Osteoblast (primary cell): ENCODE measurements around the gene ZFHX3. TPM values are rescaled to one million over a fixed set of nuclear protein-coding genes. Genes with fewer than 3 reads are reported as not detected.
A peak's percentile ranks its signal among the peaks of the same experiment; 100 is the strongest.

ENCODE experiments used
- DNase-seq: peaks from one replicate; pipeline ENCODE4 v3.0.0; 2011; ENCODE audit warnings: low spot score, mixed read lengths; ENCODE audit not compliant: insufficient read length; ENCODE audit errors: missing footprints
- H2AFZ ChIP-seq: 2 replicates; pipeline ENCODE4 v1.6.0; 2011; ENCODE audit warnings: mild to moderate bottlenecking, low read length
- H3K27ac ChIP-seq: 2 replicates; pipeline ENCODE4 v1.5.1; 2011; ENCODE audit warnings: mild to moderate bottlenecking, low read depth, low read length, moderate library complexity
- H3K27me3 ChIP-seq: 2 replicates; pipeline ENCODE4 v1.6.0; 2012; ENCODE audit warnings: mild to moderate bottlenecking, control low read depth, inconsistent platforms, low read length, moderate library complexity; ENCODE audit not compliant: insufficient read depth
- H3K36me3 ChIP-seq: 2 replicates; pipeline ENCODE4 v1.5.1; 2011; ENCODE audit warnings: mild to moderate bottlenecking, low read length, control low read depth, moderate library complexity; ENCODE audit not compliant: insufficient read depth
- H3K4me1 ChIP-seq: 2 replicates; pipeline ENCODE4 v1.5.1; 2011; ENCODE audit warnings: mild to moderate bottlenecking, low read length, control low read depth, moderate library complexity; ENCODE audit not compliant: insufficient read depth
- H3K4me2 ChIP-seq: 2 replicates; pipeline ENCODE4 v1.6.0; 2011; ENCODE audit warnings: mild to moderate bottlenecking, low read length; ENCODE audit not compliant: insufficient read depth
- H3K4me3 ChIP-seq: fragments of 200-600 bp; sonication (generic); 3 replicates; pipeline ENCODE4 v1.5.1; 2012; ENCODE audit warnings: mild to moderate bottlenecking, low read length, inconsistent platforms; ENCODE audit not compliant: insufficient read depth
- H3K79me2 ChIP-seq: 2 replicates; pipeline ENCODE4 v1.6.0; 2012; ENCODE audit warnings: mild to moderate bottlenecking, low read length, control low read depth, inconsistent platforms; ENCODE audit not compliant: insufficient read depth
- H3K9me3 ChIP-seq: 2 replicates; pipeline ENCODE4 v1.5.1; 2011; ENCODE audit warnings: low read depth, low read length, control low read depth
- H4K20me1 ChIP-seq: 2 replicates; pipeline ENCODE4 v1.6.0; 2012; ENCODE audit warnings: mild to moderate bottlenecking, low read length, control low read depth; ENCODE audit not compliant: insufficient read depth
- CTCF ChIP-seq: IDR thresholded peaks from 2 replicates; pipeline ENCODE4 v1.5.1; 2011; ENCODE audit warnings: mild to moderate bottlenecking, low read depth, low read length, moderate library complexity; ENCODE audit errors: extremely low read depth
- total RNA-seq: library from RNA; depleted of rRNA; stranded (reverse); fragments of >200 nt; gene quantifications from 2 replicates; pipeline ENCODE4 v1.2.3, GENCODE V29; 2012

Gene ZFHX3
- total RNA-seq, 1 donor: 14.5 TPM

- TF ChIP-seq CTCF: no peak
- Histone ChIP-seq H3K4me3 (no peak overlapping the region), H3K9me3 (no peaks in the 10 kb centered on the region), H3K27me3 (no peaks in the 10 kb centered on the region), H3K79me2 (peaks cover 99% of the 10 kb centered on the region), H3K4me2 (no peak overlapping the region), H3K27ac (no peak overlapping the region), H4K20me1 (peaks cover 70% of the 10 kb centered on the region), H3K4me1 (peaks cover 10% of the 10 kb centered on the region), H2AFZ (no peak overlapping the region), H3K36me3 (no peaks in the 10 kb centered on the region)
- DNase-seq: no peak
Measured at GRCh38 chr16:73028263-73028662, 19.7 kb downstream of the ZFHX3 start.

GRCh38 chr16:73027685-73028111, 20.2 kb downstream of the ZFHX3 start:
- H3K4me3 ChIP-seq: no peak overlapping the region
- peaks cover 65% of the 10 kb centered on the region for H4K20me1 ChIP-seq
- peaks cover 98% of the 10 kb centered on the region for H3K79me2 ChIP-seq
- DNase-seq: no peak
- no peak for TF ChIP-seq CTCF
- H3K4me1 ChIP-seq: peaks cover 10% of the 10 kb centered on the region
- no peak overlapping the region for H3K27ac ChIP-seq
- H3K27me3 ChIP-seq: no peaks in the 10 kb centered on the region
- H2AFZ ChIP-seq: no peak overlapping the region
- no peaks in the 10 kb centered on the region for H3K9me3 ChIP-seq
- H3K36me3 ChIP-seq: no peaks in the 10 kb centered on the region
- H3K4me2 ChIP-seq: no peak overlapping the region

GRCh38 chr16:73026754-73027684, 20.9 kb downstream of the ZFHX3 start:
- Histone ChIP-seq H3K9me3 (no peaks in the 10 kb centered on the region), H3K4me3 (no peak overlapping the region), H3K27ac (no peak overlapping the region), H3K36me3 (no peaks in the 10 kb centered on the region), H4K20me1 (peaks cover 65% of the 10 kb centered on the region), H3K27me3 (no peaks in the 10 kb centered on the region), H3K79me2 (peaks cover 98% of the 10 kb centered on the region), H3K4me1 (peaks cover 10% of the 10 kb centered on the region), H3K4me2 (no peak overlapping the region), H2AFZ (no peak overlapping the region)
- no peak for TF ChIP-seq CTCF
- peak; percentile 70 for DNase-seq

- Histone ChIP-seq H3K4me2 (peak overlapping the region; percentile 64), H3K27ac (peak overlapping the region; percentile 12), H3K9me3 (no peaks in the 10 kb centered on the region), H3K4me3 (peak overlapping the region; percentile 18), H3K27me3 (no peaks in the 10 kb centered on the region), H3K36me3 (no peaks in the 10 kb centered on the region), H2AFZ (no peak overlapping the region), H4K20me1 (peaks cover 65% of the 10 kb centered on the region), H3K4me1 (peaks cover 12% of the 10 kb centered on the region), H3K79me2 (peaks cover 96% of the 10 kb centered on the region)
- TF ChIP-seq CTCF: no peak
- DNase-seq: no peak
Measured at GRCh38 chr16:73025856-73026210, 22.1 kb downstream of the ZFHX3 start.
